Activated CD4-positive, alpha-beta T cell treated with anti-CD3 and anti-CD28 coated beads, Interleukin-10, Interleukin-2, amounts not matched to agents 100 ng/mL and 50 ng/mL, durations not matched to agents 16 hours and 8 hours (primary cell): ENCODE measurements around the gene NLGN4X.
"Not testable (repeated sequence)": the region's sequence is repeated elsewhere in the genome, so short reads cannot be mapped to it uniquely, and the experiment has no call there.

Source experiments
- DNase-seq: peaks from one replicate; pipeline ENCODE4 v3.0.0-alpha.2; 2020

The NLGN4X gene

DNA sequence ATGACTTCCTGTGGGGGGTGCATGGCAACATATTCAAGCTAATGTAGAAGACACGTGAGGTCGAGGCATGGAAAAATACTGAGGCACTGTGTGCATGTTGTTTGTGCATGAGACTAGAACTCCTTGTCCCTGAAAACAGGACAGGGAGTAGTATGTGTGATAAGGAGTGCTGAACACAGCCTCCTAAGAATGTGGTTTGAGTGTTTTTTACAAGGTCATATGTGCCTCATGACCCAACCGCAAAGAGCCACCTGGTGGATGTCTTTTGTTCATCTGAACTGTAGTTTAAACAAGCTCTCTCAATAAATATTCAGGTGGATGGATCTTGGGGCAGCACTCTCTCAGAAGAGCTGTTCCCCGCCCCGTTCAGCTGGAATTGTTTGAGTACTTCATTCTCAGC lies 226.6 kb downstream of the NLGN4X start:
- no peak for DNase-seq

GRCh38 chrX:5998901-5999300 lies 229.8 kb downstream of the NLGN4X start:
- no peak for DNase-seq

DNA sequence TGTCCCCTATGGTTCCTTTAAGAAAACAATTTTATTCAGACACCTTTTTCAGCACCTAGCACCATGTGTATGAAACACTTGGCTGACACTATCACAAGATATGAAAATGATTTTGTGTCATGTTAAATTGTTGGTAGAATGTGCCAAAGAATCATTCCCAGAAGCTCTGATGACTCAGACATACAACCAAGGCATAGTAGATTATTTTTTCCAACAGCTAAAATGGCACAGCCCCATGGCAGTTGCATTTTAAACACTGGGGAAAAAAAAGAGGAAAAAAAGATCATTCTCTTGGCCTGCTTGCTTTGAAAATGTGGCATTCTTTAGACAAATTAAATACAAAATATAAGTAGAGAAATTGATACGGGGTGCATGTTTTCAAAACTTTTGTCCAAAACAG lies 230.2 kb downstream of the NLGN4X start:
- no peak for DNase-seq

- no peak for DNase-seq
These were observed 237.3 kb downstream of the NLGN4X start for GRCh38 chrX:5991393-5991792.

GRCh38 chrX:5979338-5979737 lies 249.3 kb downstream of the NLGN4X start:
- DNase-seq, result no peak

DNA sequence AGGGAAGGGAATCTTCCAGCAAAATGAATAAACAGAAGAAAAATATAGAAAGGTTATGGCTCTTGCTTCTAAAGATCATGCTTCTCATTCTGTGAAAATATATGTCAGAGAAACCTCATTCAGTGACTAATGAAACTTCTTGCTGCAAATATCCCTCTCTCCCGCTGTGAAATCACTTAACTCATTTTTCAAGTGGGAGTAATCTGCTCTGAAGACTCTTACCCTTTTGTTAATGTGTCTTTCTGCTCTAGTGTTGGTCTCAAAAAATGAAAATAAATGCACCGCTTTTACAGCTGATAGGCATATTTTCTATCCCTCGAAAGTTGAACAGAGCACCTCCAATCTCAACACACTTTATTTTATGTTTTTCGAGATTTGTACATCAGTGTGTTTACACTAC lies 252.3 kb downstream of the NLGN4X start:
- DNase-seq, result no peak

DNA sequence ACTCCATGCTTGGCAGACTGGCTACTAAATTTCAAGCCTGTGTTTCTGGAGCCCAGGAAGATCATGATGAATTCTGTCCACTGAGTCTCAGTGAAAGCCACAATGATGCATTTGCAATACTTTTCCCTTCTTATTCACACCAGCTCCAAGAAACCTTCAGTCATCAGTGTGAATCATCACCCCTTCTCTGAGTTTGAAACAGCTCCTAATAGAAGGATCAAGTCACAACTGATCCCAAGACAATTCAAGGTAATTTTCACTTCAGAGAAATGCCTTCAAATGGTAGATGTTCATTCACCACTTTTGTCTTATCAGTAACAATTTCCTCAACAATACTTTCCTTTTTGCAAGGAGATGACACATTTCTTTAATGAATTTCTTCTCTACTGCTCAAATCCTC lies 257.4 kb downstream of the NLGN4X start:
- DNase-seq, result no peak

GRCh38 chrX:5965406-5965805 lies 263.3 kb downstream of the NLGN4X start:
- no peak for DNase-seq

GRCh38 chrX:5959286-5959685 lies 269.4 kb downstream of the NLGN4X start:
- no peak for DNase-seq

GRCh38 chrX:5958523-5958922 lies 270.1 kb downstream of the NLGN4X start:
- DNase-seq, result no peak

DNA sequence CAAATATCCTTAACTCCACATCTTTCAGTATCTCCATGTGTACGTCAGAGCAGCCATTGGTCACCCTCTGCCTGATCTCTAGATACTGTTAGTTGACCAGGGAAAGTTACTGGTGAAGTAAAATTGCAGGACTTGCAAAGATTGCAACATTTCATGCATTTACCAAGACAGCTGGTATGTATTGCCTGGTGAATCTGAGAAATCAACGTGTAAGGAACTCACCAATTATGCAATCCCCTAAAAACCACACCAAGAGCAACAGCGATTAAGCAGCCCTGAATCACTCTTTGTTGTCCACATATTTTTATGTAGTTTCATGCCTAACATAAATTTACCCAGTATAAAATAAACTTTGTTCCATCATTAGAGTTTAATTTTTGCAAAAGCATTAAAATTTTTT lies 271.2 kb downstream of the NLGN4X start:
- DNase-seq, result no peak

- DNase-seq, result no peak
These were observed 292.2 kb downstream of the NLGN4X start for GRCh38 chrX:5936438-5936837.

DNA sequence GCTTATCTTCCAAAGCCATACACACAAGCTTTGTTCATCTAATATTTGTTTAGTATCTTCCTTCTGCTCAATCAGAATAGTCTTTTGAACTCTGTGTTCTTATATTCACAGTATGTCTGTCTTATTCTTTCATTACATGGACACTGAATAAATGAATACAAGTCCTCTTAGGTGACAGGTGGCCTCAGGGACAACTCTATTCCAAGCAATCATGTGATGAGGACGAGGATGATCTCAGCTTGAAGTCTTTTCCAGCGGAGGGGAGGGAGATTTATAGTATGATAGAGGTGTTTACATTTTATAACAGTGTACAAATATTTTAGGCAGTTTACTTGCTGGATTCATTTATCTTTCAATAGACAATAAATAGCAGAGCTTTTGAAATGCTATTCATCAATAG lies 300.4 kb downstream of the NLGN4X start:
- no peak for DNase-seq

DNA sequence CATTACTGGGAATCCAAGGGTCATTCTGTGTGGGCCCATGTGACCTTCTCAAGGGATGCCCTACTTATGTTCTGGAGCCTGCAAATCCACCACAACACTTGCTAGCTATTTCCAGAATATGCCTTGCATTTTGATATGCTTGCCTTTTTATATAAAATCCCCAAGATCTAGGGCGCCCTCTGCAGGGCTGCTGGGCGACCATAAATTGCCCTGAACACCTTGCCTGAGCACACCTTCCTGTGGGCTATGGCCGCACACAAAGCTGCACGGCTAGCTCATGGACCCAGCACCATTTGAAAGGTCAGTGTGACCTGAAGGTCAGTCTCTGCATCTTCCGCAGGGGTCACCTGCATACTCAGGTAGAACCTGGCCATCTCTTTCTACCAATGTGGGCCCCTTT lies 311.7 kb downstream of the NLGN4X start:
- DNase-seq, result peak; percentile 1

- DNase-seq, result no peak
These were observed 312.9 kb downstream of the NLGN4X start for GRCh38 chrX:5915783-5916182.

DNA sequence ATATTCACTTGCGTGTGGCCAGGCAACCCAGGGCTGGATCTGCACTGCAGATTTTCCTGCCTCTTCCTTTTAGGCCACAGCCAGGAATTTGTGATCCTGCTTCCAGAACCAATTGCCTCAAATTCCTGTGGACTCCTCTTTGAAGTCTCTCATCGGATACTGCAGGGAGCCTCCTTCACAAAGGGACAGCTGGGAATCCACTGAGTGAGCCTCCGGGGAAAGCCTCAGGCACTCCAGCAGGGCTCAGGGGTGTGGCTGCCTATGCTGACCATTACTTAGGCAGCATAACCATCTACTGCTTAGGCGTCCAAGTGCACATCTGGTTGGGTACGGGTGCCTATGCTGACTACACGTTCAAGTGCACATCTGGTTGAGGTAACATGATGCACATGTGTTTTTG lies 321.5 kb downstream of the NLGN4X start:
- DNase-seq, result no peak

GRCh38 chrX:5903586-5904190 lies 325.0 kb downstream of the NLGN4X start:
- DNase-seq, result not testable (repeated sequence)

- DNase-seq, result no peak
These were observed 330.2 kb downstream of the NLGN4X start for GRCh38 chrX:5898463-5898862.

- DNase-seq, result no peak
These were observed 337.3 kb downstream of the NLGN4X start for GRCh38 chrX:5891378-5891777.

GRCh38 chrX:5876984-5877596 lies 351.6 kb downstream of the NLGN4X start:
- no peak for DNase-seq

DNA sequence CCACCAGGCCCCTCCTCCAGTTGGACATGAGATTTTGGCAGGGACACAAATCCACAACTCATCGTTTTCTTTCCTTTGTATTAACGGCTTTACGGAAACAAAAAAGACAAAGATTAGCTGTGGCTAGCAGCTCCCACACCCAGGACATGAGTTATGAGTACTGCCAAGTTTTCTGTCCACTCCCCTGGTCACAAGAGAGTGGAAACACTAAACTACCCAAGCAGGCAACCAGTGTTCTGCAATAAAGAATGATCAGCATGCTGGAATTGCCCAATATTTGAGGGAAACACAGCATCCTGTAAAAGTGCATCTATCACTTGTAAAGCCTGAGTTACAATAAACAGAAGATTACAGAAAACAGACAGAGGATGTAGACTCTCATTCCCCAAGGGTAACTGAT lies 358.4 kb downstream of the NLGN4X start:
- no peak for DNase-seq

GRCh38 chrX:5869786-5870185 lies 358.9 kb downstream of the NLGN4X start:
- DNase-seq, result no peak

- no peak for DNase-seq
These were observed 360.9 kb downstream of the NLGN4X start for GRCh38 chrX:5867778-5868177.

DNA sequence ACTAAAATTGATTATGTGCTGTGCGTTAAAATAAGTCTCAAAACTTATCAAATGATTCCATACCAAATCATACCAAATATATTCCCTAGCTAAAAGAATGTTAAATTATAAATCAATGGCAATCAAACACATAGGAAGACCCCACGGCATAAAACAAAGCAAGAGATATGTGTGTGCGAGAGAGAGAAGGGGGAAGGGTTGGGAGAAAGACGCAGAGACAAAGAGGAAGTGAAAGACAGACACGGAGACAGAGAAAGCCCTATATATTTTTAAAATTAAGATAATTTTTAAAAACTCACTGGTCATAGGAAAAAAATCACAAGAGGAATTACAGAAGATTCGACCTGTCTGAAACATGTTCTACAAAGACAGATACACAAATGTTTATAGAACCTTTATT lies 371.4 kb downstream of the NLGN4X start:
- DNase-seq, result no peak

DNA sequence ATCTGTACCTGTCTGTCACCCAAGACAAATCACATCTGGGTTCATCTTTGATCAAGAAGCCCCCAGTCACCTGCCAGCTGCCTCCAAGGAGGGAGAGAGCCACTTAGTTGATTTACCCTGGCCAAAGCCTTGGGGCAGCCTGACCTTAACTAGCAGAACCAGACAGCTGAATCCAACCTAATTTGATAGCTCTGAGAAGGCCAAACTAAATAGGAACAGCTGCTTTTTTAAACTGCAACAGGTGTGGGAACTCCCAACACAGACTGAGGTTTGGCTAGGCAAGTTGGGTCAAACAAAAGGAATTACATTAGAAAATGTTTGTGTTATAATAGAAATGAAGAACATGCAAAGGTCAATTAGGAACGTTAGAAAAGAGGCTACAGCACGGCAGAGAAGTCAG lies 375.7 kb downstream of the NLGN4X start:
- DNase-seq, result no peak
